ENCODE measurements around the gene SLC27A2.

The SLC27A2 gene

GRCh38 chr15:50244959-50245624 is 63.1 kb downstream of the SLC27A2 start:
- no peak for DNase-seq

- DNase-seq = no peak
These were observed 64.6 kb downstream of the SLC27A2 start for GRCh38 chr15:50246631-50247030.

- DNase-seq = peak; percentile 23
These were observed 66.0 kb downstream of the SLC27A2 start for GRCh38 chr15:50247819-50248655.

GRCh38 chr15:50248994-50249582 is 67.1 kb downstream of the SLC27A2 start:
- no peak for DNase-seq

GRCh38 chr15:50249704-50250103 is 67.7 kb downstream of the SLC27A2 start:
- DNase-seq = no peak

- no peak for DNase-seq
These were observed 68.9 kb downstream of the SLC27A2 start for GRCh38 chr15:50250760-50251394.

- DNase-seq = no peak
These were observed 69.7 kb downstream of the SLC27A2 start for GRCh38 chr15:50251638-50252182.

GRCh38 chr15:50252556-50252955 is 70.6 kb downstream of the SLC27A2 start:
- DNase-seq = no peak

GRCh38 chr15:50256188-50257041 is 74.4 kb downstream of the SLC27A2 start:
- no peak for DNase-seq

- no peak for DNase-seq
These were observed 75.3 kb downstream of the SLC27A2 start for GRCh38 chr15:50257332-50257731.

- no peak for DNase-seq
These were observed 75.9 kb downstream of the SLC27A2 start for GRCh38 chr15:50257924-50258323.

- no peak for DNase-seq
These were observed 77.3 kb downstream of the SLC27A2 start for GRCh38 chr15:50259276-50259675.

GRCh38 chr15:50260969-50261496 is 79.0 kb downstream of the SLC27A2 start:
- DNase-seq = peak; percentile 39

GRCh38 chr15:50261981-50262380 is 80.0 kb downstream of the SLC27A2 start:
- no peak for DNase-seq

- DNase-seq = peak; percentile 23
These were observed 80.5 kb downstream of the SLC27A2 start for GRCh38 chr15:50262533-50262932.

GRCh38 chr15:50265620-50266019 is 83.6 kb downstream of the SLC27A2 start, which contains the start of gene HDC:
HDC (minus strand) TSS chr15:50265726; CDS start chr15:50265623, 103 bp downstream.
- no peak for DNase-seq

GRCh38 chr15:50267577-50267976 is 85.6 kb downstream of the SLC27A2 start:
- no peak for DNase-seq

GRCh38 chr15:50275091-50275490 is 93.1 kb downstream of the SLC27A2 start:
- DNase-seq = no peak

GRCh38 chr15:50275908-50276307 is 93.9 kb downstream of the SLC27A2 start:
- no peak for DNase-seq

- DNase-seq = no peak
These were observed 95.4 kb downstream of the SLC27A2 start for GRCh38 chr15:50277370-50277769.

- no peak for DNase-seq
These were observed 96.5 kb downstream of the SLC27A2 start for GRCh38 chr15:50278496-50278895.

- no peak for DNase-seq
These were observed 98.3 kb downstream of the SLC27A2 start for GRCh38 chr15:50280271-50280670.
